ENCODE data around the gene STMP1.
"Not testable (repeated sequence)": the region's sequence is repeated elsewhere in the genome, so short reads cannot be mapped to it uniquely, and the experiment has no call there.

STMP1 gene

DNA sequence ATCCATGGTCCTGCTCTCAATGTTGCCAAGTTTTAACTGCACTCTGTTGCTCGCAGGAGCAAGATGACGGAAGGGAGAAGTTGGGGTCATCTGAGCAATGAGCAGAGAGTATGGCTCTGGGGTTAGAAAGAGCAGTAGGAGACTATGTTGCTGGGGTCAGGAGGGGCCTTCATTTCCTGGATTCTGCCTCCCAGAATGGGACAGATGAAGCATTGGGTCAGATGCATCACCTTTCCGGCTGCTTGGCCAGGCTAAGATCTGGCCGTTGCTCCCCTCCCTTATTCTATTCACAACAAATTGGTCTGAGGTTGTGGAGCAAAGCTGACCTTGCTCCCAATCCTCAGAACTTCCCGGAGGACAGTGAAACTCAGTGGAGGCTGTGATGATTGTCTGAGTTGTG is 22.4 kb downstream of the STMP1 start:
- no peak overlapping the region for H3K27ac ChIP-seq
- TF ChIP-seq ZFX (IDR thresholded peaks at IDR 0.05; ENCODE audit: borderline replicate concordance), result no peak
- TF ChIP-seq, protein P1, sequence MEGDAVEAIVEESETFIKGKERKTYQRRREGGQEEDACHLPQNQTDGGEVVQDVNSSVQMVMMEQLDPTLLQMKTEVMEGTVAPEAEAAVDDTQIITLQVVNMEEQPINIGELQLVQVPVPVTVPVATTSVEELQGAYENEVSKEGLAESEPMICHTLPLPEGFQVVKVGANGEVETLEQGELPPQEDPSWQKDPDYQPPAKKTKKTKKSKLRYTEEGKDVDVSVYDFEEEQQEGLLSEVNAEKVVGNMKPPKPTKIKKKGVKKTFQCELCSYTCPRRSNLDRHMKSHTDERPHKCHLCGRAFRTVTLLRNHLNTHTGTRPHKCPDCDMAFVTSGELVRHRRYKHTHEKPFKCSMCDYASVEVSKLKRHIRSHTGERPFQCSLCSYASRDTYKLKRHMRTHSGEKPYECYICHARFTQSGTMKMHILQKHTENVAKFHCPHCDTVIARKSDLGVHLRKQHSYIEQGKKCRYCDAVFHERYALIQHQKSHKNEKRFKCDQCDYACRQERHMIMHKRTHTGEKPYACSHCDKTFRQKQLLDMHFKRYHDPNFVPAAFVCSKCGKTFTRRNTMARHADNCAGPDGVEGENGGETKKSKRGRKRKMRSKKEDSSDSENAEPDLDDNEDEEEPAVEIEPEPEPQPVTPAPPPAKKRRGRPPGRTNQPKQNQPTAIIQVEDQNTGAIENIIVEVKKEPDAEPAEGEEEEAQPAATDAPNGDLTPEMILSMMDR (IDR thresholded peaks at IDR 0.05), result no peak

- H3K27ac ChIP-seq, result no peak overlapping the region
- TF ChIP-seq, protein P1 (IDR thresholded peaks at IDR 0.05), result no peak
- no peak for TF ChIP-seq ZFX (IDR thresholded peaks at IDR 0.05; ENCODE audit: borderline replicate concordance)
These were observed 23.2 kb downstream of the STMP1 start for GRCh38 chr7:135685306-135686084.

- H3K27ac ChIP-seq, result no peak overlapping the region
- no peak for TF ChIP-seq ZFX (IDR thresholded peaks at IDR 0.05; ENCODE audit: borderline replicate concordance)
- TF ChIP-seq, protein P1 (IDR thresholded peaks at IDR 0.05), result no peak
These were observed 25.2 kb downstream of the STMP1 start for GRCh38 chr7:135687466-135687865.

DNA sequence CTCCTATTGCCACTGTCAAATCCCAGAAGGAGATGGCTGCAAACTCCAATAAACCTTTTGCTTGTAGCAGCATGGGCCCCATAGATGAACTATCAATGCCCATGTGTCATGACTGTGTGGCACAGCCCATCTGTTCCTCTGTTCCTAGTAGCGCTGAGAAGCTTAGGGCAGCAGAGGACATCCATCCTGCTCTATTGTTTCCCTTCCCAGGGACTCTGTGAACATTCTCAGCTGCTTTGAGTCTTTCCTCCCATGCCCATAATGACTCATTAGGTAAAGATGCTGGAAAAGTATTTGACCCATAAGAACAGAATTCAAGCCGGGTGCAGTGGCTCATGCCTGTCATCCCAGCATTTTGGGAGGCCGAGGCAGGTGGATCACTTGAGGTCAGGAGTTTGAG is 28.3 kb downstream of the STMP1 start:
- TF ChIP-seq, protein P1 (IDR thresholded peaks at IDR 0.05), result no peak
- TF ChIP-seq ZFX (IDR thresholded peaks at IDR 0.05; ENCODE audit: borderline replicate concordance), result no peak
- H3K27ac ChIP-seq, result no peak overlapping the region

- H3K27ac ChIP-seq, result no peak overlapping the region
These were observed 29.7 kb downstream of the STMP1 start for GRCh38 chr7:135692055-135692454.

GRCh38 chr7:135692606-135693005 is 30.3 kb downstream of the STMP1 start:
- H3K27ac ChIP-seq, result not testable (repeated sequence)

More at GRCh38 chr7:135692055-135692454, 29.7 kb downstream of the STMP1 start:
- no peak for TF ChIP-seq ZFX (IDR thresholded peaks at IDR 0.05; ENCODE audit: borderline replicate concordance)
- TF ChIP-seq, protein P1 (IDR thresholded peaks at IDR 0.05), result no peak

DNA sequence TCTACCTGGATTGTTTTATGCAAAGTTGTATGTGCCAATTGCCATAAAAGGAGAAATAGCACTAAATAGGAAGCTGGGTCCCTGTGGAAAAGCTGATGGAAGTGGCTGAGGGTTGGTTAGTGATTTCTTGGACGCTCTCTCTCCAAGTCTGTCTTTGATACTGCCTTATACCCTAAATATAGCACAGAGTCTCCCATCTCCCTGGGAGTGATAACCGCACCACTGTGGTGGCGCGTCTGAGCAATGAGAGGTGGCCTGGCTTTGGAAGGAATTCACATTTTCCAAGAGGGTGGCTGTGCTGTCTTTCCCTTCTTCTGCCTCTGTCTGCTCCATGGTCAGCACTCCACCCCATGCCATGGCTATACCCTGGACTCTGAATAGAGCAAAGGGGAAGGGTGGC is 31.2 kb downstream of the STMP1 start:
- no peak for TF ChIP-seq ZFX (IDR thresholded peaks at IDR 0.05; ENCODE audit: borderline replicate concordance)
- TF ChIP-seq, protein P1 (IDR thresholded peaks at IDR 0.05), result no peak
- no peak overlapping the region for H3K27ac ChIP-seq
